Measurements from ENCODE around the gene MTMR12.

MTMR12 gene, protein sequence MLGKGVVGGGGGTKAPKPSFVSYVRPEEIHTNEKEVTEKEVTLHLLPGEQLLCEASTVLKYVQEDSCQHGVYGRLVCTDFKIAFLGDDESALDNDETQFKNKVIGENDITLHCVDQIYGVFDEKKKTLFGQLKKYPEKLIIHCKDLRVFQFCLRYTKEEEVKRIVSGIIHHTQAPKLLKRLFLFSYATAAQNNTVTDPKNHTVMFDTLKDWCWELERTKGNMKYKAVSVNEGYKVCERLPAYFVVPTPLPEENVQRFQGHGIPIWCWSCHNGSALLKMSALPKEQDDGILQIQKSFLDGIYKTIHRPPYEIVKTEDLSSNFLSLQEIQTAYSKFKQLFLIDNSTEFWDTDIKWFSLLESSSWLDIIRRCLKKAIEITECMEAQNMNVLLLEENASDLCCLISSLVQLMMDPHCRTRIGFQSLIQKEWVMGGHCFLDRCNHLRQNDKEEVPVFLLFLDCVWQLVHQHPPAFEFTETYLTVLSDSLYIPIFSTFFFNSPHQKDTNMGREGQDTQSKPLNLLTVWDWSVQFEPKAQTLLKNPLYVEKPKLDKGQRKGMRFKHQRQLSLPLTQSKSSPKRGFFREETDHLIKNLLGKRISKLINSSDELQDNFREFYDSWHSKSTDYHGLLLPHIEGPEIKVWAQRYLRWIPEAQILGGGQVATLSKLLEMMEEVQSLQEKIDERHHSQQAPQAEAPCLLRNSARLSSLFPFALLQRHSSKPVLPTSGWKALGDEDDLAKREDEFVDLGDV

GRCh38 chr5:32312595-32313332 is at the start of gene MTMR12:
Gene MTMR12, minus strand, starts transcription at chr5:32312939. Its CDS starts 101 bp downstream, at chr5:32312838.
- peak; percentile 100 for DNase-seq (ENCODE audit: low read depth)

GRCh38 chr5:32362527-32362926 is 49.8 kb upstream of the MTMR12 start:
- DNase-seq (ENCODE audit: low read depth), result no peak

- no peak for DNase-seq (ENCODE audit: low read depth)
These were observed 48.2 kb upstream of the MTMR12 start for GRCh38 chr5:32360906-32361305.

GRCh38 chr5:32358611-32359010 is 45.9 kb upstream of the MTMR12 start:
- DNase-seq (ENCODE audit: low read depth), result no peak

DNA sequence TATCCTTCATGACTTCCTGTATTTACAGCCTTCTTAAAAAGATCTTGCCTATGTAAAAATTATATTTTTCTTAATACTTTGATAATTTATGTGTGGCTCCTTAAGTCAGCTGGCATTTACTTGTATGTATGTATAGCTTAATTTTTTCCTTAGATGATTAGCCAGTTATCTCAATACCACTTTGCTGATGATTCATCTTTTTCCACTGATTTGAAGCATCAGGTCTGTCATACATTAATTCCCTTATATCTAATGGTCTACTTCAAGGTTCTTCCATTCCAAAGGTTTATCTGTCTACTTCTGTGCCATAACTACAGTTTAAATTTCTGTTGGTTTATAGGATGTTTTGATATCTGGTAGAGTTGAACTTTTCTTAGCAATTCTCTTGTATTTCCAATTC is 44.9 kb upstream of the MTMR12 start:
- no peak for DNase-seq (ENCODE audit: low read depth)

- DNase-seq (ENCODE audit: low read depth), result no peak
These were observed 42.9 kb upstream of the MTMR12 start for GRCh38 chr5:32355686-32356085.

DNA sequence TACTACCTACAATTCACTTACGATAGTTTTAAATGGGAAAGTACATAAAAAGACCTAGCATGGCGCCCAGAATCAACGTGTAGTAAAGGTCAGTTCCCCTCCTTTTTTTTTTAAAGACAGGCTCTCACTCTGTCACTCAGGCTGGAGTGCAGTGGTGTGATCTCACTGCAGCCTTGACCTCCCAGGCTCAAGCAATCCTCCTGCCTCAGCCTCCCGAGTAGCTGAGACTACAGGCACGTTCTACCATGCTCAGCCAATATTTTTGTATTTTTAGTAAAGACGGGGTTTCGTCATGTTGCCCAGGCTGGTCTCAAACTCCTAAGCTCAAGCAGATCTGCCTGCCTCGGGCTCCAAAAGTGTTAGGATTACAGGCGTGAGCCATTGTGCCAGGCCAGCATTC is 40.7 kb upstream of the MTMR12 start:
- no peak for DNase-seq (ENCODE audit: low read depth)

GRCh38 chr5:32352685-32353084 is 39.9 kb upstream of the MTMR12 start:
- no peak for DNase-seq (ENCODE audit: low read depth)

DNA sequence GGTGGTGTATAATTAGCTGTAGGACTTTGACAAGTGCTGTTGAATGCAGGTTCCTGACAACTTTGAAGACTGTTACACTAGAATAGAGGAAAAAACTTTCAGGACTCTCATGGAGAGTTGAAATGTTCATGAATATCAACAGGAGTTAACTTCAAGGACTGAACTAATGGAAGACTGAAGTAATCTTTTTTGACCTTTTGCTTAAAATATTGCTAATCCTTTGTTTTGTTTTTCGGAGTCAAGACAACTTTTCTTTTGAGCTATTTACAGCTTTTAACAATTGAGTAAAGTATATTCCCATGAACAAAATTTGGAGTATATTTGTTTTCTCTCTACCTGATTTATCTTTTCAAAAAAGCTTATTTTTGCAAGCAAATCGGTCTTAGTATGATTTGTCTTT is 34.1 kb upstream of the MTMR12 start:
- DNase-seq (ENCODE audit: low read depth), result no peak

GRCh38 chr5:32343058-32343672 is 30.4 kb upstream of the MTMR12 start:
- DNase-seq (ENCODE audit: low read depth), result no peak

- no peak for DNase-seq (ENCODE audit: low read depth)
These were observed 29.9 kb upstream of the MTMR12 start for GRCh38 chr5:32342656-32343055.

DNA sequence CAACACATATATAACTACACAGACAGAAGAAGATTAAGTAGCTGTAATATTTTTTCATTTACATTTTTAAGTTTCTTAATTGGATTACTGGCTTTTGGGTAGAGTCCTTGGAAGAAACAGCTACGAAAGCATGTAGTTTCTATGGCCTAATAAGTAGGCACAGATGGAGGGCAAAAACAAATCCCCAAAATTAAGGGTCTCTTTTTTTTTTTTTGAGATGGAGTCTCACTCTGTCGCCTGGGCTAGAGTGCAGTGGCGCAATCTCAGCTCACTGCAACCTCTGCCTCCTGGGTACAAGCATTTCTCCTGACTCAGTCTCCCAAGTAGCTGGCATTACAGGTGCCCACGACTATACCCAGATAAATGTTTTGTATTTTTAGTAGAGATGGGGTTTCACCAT is 27.1 kb upstream of the MTMR12 start:
- no peak for DNase-seq (ENCODE audit: low read depth)

- no peak for DNase-seq (ENCODE audit: low read depth)
These were observed 26.5 kb upstream of the MTMR12 start for GRCh38 chr5:32339198-32339597.

- DNase-seq (ENCODE audit: low read depth), result no peak
These were observed 20.2 kb upstream of the MTMR12 start for GRCh38 chr5:32332966-32333365.

GRCh38 chr5:32332361-32332760 is 19.6 kb upstream of the MTMR12 start:
- no peak for DNase-seq (ENCODE audit: low read depth)

GRCh38 chr5:32331935-32332274 is 19.2 kb upstream of the MTMR12 start:
- no peak for DNase-seq (ENCODE audit: low read depth)

GRCh38 chr5:32331217-32331934 is 18.6 kb upstream of the MTMR12 start:
- no peak for DNase-seq (ENCODE audit: low read depth)

- DNase-seq (ENCODE audit: low read depth), result no peak
These were observed 17.6 kb upstream of the MTMR12 start for GRCh38 chr5:32330126-32330971.

DNA sequence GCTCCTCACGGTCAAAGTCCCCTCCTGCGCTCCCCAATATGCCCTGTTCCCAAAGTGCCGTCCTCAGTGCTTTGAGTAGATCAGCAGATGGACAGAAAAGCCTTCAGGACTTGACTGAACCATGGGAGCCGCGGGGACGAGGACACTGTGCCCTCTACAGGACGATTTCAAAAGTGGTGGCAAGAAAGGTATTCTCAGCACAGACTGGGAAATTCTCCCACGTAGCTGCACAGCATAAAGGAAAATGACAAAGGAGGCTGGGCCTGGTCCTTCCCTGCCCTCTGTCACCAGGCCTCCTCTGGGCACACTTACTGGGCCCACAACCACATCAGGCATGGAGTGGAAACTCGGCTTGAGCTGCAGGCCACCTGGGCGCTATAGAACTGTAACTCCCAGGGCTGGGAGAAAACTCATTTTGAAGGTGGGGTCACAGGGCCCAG is 16.7 kb upstream of the MTMR12 start:
- DNase-seq (ENCODE audit: low read depth), result peak; percentile 18

- DNase-seq (ENCODE audit: low read depth), result no peak
These were observed 13.6 kb upstream of the MTMR12 start for GRCh38 chr5:32326216-32326772.
